Measurements from ENCODE around the gene MAP3K19.
"Not testable (repeated sequence)": the region's sequence is repeated elsewhere in the genome, so short reads cannot be mapped to it uniquely, and the experiment has no call there.

MAP3K19 gene

GRCh38 chr2:135050684-135051083, 3.4 kb upstream of the MAP3K19 start:
- no peak for DNase-seq (ENCODE audit: low spot score)

- no peak for DNase-seq (ENCODE audit: low spot score)
Measured at GRCh38 chr2:135050132-135050531, 2.9 kb upstream of the MAP3K19 start.

GRCh38 chr2:135048122-135048521, 875 bp upstream of the MAP3K19 start:
- no peak for DNase-seq (ENCODE audit: low spot score)

GRCh38 chr2:135043345-135043744, 3.9 kb downstream of the MAP3K19 start:
- no peak for DNase-seq (ENCODE audit: low spot score)

GRCh38 chr2:135037831-135038230, 9.4 kb downstream of the MAP3K19 start:
- DNase-seq (ENCODE audit: low spot score), result no peak

DNA sequence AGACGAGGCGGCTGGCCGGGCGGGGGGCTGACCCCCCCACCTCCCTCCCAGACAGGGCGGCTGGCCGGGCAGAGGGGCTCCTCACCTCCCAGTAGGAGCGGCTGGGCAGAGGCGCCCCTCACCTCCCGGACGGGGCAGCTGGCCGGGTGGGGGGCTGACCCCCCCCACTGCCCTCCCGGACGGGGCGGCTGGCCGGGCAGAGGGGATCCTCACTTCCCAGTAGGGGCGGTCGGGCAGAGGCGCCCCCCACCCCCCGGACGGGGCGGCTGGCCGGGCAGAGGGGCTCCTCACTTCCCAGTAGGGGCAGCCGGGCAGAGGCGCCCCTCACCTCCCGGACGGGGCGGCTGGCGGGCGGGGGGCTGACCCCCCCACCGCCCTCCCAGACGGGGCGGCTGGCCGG, 14.0 kb downstream of the MAP3K19 start:
- not testable (repeated sequence) for DNase-seq (ENCODE audit: low spot score)

DNA sequence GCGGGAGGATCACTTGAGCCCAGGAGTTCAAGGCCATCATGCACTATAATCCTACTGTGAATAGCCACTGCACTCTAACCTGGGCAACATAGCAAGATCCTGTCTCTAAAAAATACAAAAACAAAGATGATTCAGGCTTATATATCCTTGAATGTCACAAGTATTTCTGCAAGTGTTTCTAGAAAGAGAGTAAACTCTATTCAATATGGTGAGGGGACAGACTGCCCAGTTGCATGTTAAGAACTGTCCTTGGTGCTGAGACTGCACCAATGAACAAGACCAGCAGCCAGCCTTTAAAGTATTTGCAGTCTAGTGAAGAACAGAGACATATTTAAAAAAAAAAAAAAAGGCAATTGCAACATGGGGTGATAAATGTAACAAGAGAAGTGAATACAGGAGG, 16.4 kb downstream of the MAP3K19 start:
- peak; percentile 17 for DNase-seq (ENCODE audit: low spot score)

DNA sequence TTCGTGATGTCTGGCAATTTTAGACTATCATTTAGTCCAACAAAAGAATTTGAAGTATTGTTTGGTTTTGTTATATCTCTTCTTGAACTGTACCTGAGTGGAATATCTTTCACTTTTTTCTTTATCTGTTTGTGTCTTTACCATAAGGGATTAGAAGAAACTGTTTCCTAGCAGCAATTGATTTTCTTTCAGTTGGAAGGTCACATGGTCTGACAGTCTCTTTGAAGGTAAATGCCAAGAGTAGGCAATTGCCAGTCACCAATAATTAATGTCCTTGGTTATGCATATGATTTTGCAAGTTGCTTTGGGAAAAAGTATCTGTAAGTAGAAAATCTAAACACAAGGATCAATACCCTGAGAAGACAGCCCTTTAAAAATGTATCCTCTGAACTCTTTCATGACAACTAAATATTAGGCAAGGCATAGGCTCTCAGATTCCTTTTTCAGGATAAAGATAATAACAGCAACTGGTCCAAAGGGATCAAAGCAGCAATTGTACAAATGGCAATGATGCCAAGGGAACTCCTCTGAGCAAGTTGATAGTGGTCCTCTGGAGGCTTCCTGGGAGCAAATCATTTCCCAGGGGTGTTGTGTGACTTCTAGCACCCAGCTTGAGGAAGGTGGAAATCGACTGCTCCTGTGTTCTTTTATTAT, 17.6 kb downstream of the MAP3K19 start:
- DNase-seq (ENCODE audit: low spot score), result no peak

DNA sequence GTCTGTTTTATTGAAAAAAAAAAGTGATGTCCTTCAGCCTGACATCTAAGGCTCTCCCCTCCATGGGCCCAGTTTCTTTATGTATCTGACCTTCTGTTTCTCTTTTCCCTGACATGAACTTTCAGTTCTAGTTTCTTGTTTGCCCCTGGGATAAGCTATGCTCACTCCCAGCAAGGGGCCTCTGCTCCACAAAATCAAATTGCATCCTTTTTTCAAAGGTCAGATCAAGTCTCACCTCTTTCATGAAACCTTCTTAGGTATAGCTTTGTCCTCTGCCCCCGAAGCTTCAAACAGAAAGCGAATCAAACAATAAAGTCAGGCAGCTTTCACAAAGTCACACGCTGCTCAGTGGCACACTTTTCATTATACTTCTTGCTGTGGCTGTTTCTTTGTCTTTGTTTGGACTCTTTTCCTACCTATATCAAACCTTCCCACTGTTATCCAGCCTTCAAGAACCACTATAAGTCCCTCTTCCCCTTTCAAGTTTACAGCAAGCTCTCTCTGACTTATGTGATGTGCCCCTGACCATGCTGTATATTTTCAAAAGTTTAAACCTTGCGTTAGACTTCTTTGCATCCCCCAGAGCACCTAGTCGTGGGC, 23.3 kb downstream of the MAP3K19 start:
- no peak for DNase-seq (ENCODE audit: low spot score)

- no peak for DNase-seq (ENCODE audit: low spot score)
Measured at GRCh38 chr2:135022952-135023880, 24.0 kb downstream of the MAP3K19 start.

- no peak for DNase-seq (ENCODE audit: low spot score)
Measured at GRCh38 chr2:135021618-135022017, 25.6 kb downstream of the MAP3K19 start.

- no peak for DNase-seq (ENCODE audit: low spot score)
Measured at GRCh38 chr2:135011633-135012032, 35.6 kb downstream of the MAP3K19 start.

- DNase-seq (ENCODE audit: low spot score), result no peak
Measured at GRCh38 chr2:135010200-135010942, 36.9 kb downstream of the MAP3K19 start.

DNA sequence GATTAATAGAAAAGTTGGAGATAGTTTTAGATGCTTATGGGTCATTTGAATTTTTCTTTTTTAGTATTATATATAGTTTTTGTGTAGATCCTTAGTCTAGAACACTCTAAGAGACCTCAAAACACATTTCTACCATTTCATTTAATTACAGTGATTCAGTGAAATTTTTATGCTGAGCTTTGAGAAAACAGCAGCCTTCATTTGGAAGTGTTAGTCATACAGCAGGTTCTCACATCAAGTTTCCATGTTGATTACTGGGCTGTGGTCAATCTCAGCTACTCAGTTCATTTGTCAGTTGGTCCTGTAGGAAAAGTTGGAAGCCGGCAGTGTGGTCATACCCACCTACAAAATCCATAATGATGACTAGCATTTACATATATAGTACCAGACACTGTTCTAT, 37.9 kb downstream of the MAP3K19 start:
- DNase-seq (ENCODE audit: low spot score), result no peak

GRCh38 chr2:135005753-135006152, 41.5 kb downstream of the MAP3K19 start:
- no peak for DNase-seq (ENCODE audit: low spot score)

DNA sequence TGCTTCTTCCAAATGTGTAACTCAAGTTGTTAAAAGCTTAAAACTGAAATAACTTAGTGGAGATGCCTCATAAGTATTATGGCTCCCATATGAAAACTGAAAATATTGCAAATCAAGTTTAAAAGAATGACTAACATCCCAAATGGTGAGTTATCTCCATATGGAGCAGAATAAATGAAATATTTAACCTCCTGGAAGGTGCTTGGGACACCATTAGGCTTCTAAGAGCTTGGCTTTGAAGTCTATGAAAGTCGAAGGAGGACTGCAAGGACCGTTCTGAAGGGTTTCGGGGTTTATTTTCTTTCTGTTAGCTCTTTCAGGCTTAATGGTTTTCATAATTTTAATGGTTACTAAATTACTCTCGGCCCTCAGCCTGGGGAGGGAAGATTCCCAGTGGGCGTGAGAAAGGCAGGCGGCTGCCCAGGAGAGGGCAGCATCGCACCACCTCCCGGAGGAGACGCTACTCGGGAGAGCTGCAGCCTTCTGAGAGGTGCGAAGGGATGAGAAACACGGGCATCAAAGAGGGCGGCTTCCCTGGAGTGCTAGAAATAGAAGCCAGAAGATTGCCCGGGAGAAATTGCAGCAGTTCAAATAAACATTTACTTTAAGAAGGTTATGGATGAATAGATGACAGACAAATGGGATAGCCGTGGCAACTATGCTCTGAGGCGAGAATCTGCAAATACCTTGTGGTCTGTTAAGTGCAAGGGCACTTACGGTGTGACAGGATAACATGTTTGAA, 43.1 kb downstream of the MAP3K19 start:
- peak; percentile 63 for DNase-seq (ENCODE audit: low spot score)

DNA sequence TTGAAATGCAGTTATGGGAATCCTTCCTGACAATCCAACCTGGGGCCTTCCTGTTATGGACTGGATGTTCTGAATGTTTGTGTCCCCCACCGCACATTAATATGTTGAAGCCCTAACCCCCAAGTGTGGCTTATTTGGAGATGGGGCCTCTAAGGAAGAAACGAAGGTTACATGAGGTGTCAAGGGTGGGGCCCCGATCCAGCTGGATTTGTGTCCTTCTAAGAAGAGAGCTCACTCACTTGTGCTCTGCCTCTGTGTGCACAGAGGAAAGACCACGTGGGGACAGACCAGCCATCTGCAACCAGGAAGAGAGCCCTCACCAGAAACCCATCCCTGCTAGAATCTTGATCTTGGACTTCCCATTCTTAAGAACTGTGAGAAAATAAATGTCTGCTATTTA, 44.4 kb downstream of the MAP3K19 start:
- no peak for DNase-seq (ENCODE audit: low spot score)

DNA sequence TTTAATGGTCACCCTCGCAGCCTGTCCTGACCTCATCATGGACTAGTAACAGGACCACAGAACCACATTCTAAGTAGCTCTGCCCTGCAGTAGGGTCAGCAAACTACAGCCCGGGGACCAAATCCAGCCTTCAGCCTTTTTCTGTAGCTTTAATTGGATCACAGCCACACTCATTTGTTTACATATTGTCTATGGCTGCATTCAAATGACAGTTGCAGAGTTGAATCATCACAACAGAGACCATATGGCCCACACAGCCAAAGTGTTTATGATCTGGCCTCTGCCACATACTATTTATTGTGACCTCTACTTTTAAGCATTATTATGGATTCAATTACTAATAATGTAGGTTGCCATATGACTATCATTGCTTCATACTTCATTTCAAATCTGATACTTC, 47.7 kb downstream of the MAP3K19 start:
- DNase-seq (ENCODE audit: low spot score), result no peak

DNA sequence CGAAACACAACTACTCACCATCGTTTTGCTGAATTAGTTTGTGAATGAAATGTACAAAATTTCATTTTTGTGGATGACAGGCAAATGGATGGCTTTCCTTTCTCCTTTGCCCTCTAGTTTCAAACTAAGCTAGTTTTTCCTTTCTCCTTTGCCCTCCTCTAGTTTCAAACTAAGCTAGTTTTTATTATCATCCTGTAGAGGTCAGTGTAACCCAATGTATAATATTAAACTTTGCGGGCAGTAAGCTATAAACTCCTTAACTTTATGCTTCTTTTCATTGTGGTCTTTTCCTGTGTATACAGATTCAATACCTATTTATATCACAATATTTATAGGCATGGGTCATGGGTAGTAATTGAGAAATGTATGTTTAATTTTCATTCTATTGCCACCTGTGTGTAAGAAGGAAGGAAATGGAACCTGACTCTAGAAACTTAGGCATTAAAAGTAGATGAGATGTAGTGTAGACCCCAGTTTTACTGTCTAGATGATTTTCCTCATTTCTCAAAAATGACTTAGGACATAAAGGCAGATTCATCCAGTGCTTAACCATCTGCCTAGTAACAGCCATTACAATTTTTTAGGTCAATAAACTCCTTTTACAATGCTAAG, 58.1 kb downstream of the MAP3K19 start:
- peak; percentile 41 for DNase-seq (ENCODE audit: low spot score)

GRCh38 chr2:134985061-134985460, 62.2 kb downstream of the MAP3K19 start:
- no peak for DNase-seq (ENCODE audit: low spot score)

DNA sequence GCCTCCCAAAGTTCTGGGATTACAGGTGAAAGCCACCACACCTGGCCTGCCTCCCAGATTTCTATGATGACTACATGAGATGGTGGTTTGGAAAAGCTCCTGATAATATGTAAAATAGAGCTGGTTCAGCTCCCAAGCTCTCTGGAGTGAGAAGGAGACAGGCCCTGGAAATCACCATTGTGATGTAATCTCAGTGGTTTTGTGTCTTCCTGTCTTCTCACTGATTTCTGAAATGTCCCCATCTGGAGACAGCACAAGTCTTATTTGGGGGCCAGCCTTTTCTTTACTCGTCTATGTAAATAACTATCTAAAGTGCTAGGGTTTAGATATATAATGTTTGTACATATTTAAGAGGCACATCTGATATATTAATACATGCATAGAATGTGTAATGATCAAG, 64.6 kb downstream of the MAP3K19 start:
- no peak for DNase-seq (ENCODE audit: low spot score)

All from LoVo (cell line).